ENCODE measurements around the gene ASPHD1. TPM values are rescaled to one million over a fixed set of nuclear protein-coding genes. Genes with fewer than 3 reads are reported as not detected.
A peak's percentile ranks its signal among the peaks of the same experiment; 100 is the strongest.

The ASPHD1 gene
- total RNA-seq, 3 donors from 2014 or later = 1.6 to 1.9 (median 1.8) TPM

GRCh38 chr16:29875206-29875605, 25.1 kb upstream of the ASPHD1 start:
- Histone ChIP-seq H3K4me3 (no peak overlapping the region), H3K4me1 (ENCODE audit: low read depth) (no peaks in the 10 kb centered on the region), H3K36me3 (ENCODE audit: low read depth) (no peaks in the 10 kb centered on the region), H3K9me3 (no peaks in the 10 kb centered on the region)
- intact Hi-C loops (cut with DNase I, micrococcal nuclease) = no loop called here
- DNase-seq = no peak
- no peak for TF ChIP-seq CTCF (IDR thresholded peaks at IDR 0.05)
- no peak for ATAC-seq

DNA sequence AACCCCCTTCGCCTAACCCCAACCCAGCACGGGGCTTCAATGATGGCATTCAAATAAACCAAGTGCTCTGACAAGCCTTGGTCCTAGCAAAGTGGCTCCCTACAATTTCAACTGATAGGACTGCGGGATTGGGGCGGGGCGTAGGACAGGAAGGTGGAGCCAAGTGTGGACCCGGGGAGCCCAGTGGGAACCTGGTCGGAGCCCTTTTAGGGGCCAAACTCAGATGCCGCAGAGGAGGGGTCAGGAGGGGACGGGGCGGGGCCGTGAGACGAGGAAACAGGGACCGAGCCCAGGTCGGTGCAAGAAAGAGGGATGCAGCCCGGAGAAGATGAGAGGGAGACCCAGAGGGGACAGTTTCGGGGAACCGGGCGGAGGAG, 24.1 kb upstream of the ASPHD1 start:
- no peak overlapping the region for H3K4me3 ChIP-seq
- intact Hi-C loops (cut with DNase I, micrococcal nuclease) = no loop called here
- no peaks in the 10 kb centered on the region for H3K4me1 ChIP-seq (ENCODE audit: low read depth)
- H3K36me3 ChIP-seq (ENCODE audit: low read depth) = no peaks in the 10 kb centered on the region
- no peaks in the 10 kb centered on the region for H3K9me3 ChIP-seq
- no peak for TF ChIP-seq CTCF (IDR thresholded peaks at IDR 0.05)
- DNase-seq (no peak), ATAC-seq (no peak)

DNA sequence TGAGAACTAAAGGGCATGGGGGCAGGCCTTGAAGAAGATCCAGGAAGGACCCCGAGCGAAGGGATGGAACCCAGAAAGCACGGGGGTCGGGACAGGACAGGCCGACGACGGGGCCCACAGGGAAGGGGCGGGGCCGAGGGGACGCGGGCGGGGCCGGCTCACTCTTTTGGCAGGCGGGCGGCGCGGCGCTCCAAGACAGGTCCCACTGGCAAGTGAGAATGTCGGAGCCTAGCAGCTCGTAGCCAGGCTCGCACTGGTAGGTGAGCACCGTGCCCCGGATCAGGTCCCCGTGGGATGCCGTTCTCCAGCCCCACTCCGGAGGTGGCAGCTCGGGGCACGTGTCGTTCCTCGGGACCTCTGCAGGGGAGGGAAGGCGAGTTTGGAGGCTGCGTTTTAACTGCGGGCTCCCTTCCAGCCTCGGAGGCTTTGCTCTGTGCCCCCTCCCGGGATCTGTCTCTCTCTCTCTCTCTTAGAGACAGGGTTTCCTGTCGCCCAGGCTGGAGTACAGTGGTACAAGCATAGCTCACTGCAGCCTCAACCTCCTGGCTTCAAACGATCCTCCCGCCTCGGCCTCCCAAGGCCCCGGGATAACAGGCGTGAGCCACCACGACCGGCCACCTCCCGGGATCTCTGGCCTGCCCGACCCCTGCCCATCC, 23.6 kb upstream of the ASPHD1 start:
- H3K4me1 ChIP-seq (ENCODE audit: low read depth) = no peaks in the 10 kb centered on the region
- H3K9me3 ChIP-seq = no peaks in the 10 kb centered on the region
- DNase-seq (peak in 1 of 3 donors; percentile 48), ATAC-seq (no peak)
- intact Hi-C loops (cut with DNase I, micrococcal nuclease) = no loop called here
- no peak overlapping the region for H3K4me3 ChIP-seq
- no peak for TF ChIP-seq CTCF (IDR thresholded peaks at IDR 0.05)
- no peaks in the 10 kb centered on the region for H3K36me3 ChIP-seq (ENCODE audit: low read depth)

DNA sequence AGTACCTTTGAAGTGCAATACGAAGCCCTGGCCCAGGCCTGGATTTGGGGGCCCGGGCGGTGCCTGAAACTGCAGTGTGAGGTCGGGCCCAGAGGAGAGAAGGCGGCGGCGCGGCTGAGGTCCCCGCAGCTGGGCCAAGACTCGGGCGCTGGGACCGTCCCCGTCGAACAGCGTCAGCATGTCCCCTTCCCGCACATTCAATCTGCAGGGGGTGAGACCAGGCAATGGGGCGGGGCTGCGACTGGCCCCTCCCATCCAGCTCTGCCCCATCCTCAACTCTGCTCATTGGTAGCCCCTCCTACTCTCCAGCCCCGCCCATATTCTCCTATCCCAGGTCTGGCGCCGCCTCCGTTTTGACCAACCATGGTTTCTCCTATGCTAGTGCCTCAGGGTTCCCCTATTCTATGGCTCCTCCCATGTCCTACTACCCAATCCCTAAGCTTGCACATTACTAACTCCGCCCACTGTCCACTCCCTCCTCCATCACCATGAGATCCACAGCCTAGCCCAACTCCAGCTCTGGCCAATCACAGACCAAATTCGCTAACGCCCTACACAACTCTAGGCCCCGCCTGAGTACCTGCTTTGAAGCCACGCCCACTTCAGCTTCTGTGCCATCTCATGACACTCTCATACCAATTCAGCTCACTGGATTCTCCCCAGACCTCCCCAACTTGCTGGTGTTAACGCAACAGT, 22.9 kb upstream of the ASPHD1 start:
- H3K4me1 ChIP-seq (ENCODE audit: low read depth) = no peaks in the 10 kb centered on the region
- no peaks in the 10 kb centered on the region for H3K9me3 ChIP-seq
- no peak overlapping the region for H3K4me3 ChIP-seq
- ATAC-seq (peak; percentile 61), DNase-seq (peak in 1 of 3 donors; percentile 52)
- H3K36me3 ChIP-seq (ENCODE audit: low read depth) = no peaks in the 10 kb centered on the region
- intact Hi-C loops (cut with DNase I, micrococcal nuclease) = no loop called here
- TF ChIP-seq CTCF (IDR thresholded peaks at IDR 0.05) = no peak

GRCh38 chr16:29878172-29878571, 22.1 kb upstream of the ASPHD1 start:
- DNase-seq (no peak), ATAC-seq (no peak)
- no peaks in the 10 kb centered on the region for H3K36me3 ChIP-seq (ENCODE audit: low read depth)
- no peaks in the 10 kb centered on the region for H3K9me3 ChIP-seq
- no peak overlapping the region for H3K4me3 ChIP-seq
- intact Hi-C loops (cut with DNase I, micrococcal nuclease) = no loop called here
- no peak for TF ChIP-seq CTCF (IDR thresholded peaks at IDR 0.05)
- H3K4me1 ChIP-seq (ENCODE audit: low read depth) = no peaks in the 10 kb centered on the region
